ENCODE results near the gene CDK6. TPM values are rescaled to one million over a fixed set of nuclear protein-coding genes. Genes with fewer than 3 reads are reported as not detected.

CDK6 gene
- total and polyA plus RNA-seq, 10 of the 15 experiments (the other 5 are each of a cell fraction or from before 2014, with no cell fraction given): 8.0 to 118 (median 45.8) TPM

DNA sequence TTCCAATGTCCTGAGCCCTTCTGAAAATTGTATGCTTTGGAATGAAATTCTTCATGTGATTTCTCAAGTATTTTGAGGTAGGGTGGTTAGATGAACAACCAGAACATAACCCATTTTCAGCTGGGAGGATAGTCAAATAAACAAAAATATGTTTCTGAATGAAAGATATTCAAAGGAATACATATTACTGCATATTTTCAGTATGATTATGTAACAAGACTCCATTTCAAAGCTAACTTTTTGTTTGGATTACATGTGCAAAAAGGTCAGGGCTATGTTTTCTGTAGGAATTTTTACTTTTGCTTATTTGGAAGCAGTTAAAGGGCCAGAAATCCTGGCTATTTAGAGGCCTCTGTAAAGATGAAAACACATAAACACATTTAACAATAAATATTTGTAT lies 27.7 kb downstream of the CDK6 start (continued):
- TF ChIP-seq EZH2 (IDR thresholded peaks at IDR 0.05; ENCODE audit: borderline replicate concordance, control insufficient read depth, low read depth, low read length) (no peak), ASH2L (IDR thresholded peaks at IDR 0.05; ENCODE audit: borderline replicate concordance, low read depth) (no peak), SP1 (IDR thresholded peaks at IDR 0.05; ENCODE audit: low read depth, low read length) (no peak), RB1 (IDR thresholded peaks at IDR 0.05; ENCODE audit: borderline replicate concordance) (no peak), RELA (IDR thresholded peaks at IDR 0.05; ENCODE audit: borderline replicate concordance, partially characterized antibody) (no peak), NFYB (IDR thresholded peaks at IDR 0.05; ENCODE audit: insufficient read depth, low read depth, low read length) (no peak)
- TF ChIP-seq, protein P1, sequence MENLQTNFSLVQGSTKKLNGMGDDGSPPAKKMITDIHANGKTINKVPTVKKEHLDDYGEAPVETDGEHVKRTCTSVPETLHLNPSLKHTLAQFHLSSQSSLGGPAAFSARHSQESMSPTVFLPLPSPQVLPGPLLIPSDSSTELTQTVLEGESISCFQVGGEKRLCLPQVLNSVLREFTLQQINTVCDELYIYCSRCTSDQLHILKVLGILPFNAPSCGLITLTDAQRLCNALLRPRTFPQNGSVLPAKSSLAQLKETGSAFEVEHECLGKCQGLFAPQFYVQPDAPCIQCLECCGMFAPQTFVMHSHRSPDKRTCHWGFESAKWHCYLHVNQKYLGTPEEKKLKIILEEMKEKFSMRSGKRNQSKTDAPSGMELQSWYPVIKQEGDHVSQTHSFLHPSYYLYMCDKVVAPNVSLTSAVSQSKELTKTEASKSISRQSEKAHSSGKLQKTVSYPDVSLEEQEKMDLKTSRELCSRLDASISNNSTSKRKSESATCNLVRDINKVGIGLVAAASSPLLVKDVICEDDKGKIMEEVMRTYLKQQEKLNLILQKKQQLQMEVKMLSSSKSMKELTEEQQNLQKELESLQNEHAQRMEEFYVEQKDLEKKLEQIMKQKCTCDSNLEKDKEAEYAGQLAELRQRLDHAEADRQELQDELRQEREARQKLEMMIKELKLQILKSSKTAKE (IDR thresholded peaks at IDR 0.05; ENCODE audit: low read depth, poor library complexity, severe bottlenecking): no peak

DNA sequence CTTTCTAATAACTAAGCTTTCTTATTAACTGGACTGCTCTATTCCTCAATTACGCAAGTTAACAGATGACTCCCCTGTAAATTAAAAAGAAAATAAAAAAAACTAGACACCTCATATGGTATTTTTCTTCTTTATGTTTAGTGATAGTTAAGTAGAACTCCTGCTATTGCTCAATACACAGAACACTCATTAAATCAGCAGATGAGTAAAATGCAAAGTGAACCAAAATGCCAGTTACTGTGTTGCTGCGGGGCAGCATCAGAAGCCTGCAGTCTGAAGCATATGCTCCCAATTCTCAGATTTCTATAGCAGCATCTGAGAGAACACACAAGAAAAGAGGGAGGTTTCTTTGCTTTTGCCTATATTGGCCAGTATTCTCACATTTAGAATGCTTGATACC lies 28.4 kb downstream of the CDK6 start:
- H3K4me2 ChIP-seq (ENCODE audit: control insufficient read depth, insufficient read depth): no peak overlapping the region
- H3K9ac ChIP-seq (ENCODE audit: control insufficient read depth, insufficient read depth, low read length): no peak overlapping the region
- peaks cover 40% of the 10 kb centered on the region for H3K4me1 ChIP-seq (ENCODE audit: control insufficient read depth, insufficient read depth, low read length)
- H3K79me2 ChIP-seq (ENCODE audit: control insufficient read depth, insufficient read depth, low read length): peaks cover 82% of the 10 kb centered on the region
- ATAC-seq: no peak
- in situ Hi-C loops (cut with MboI) (no loop called here), intact Hi-C loops (cut with micrococcal nuclease; ENCODE audit: unreplicated experiment) (no loop called here)
- H4K20me1 ChIP-seq (ENCODE audit: control insufficient read depth, insufficient read depth): no peaks in the 10 kb centered on the region
- no peak for FAIRE-seq
- ChIA-PET POLR2A (interaction anchor here (1.1 kb wide), 1 partner anchor 8 kb away, joined by 5 read pairs; no protein-coding TSS in a partner anchor), SMC1A (ENCODE audit: uncharacterized antibody, unreplicated experiment) (interaction anchor here (0.7 to 7.2 kb wide), 4 partner anchors 9 to 75 kb away, joined by 3 to 83 read pairs (median 5); no protein-coding TSS in a partner anchor), RAD21 (ENCODE audit: unreplicated experiment) (interaction anchor here (1.4 to 12.0 kb wide), 3 partner anchors 9 to 175 kb away, joined by 4 to 124 read pairs (median 5); no protein-coding TSS in a partner anchor), CTCF (interaction anchor here (1.5 kb wide), 1 partner anchor 22 kb away, joined by 5 read pairs; no protein-coding TSS in a partner anchor)
- no peak overlapping the region for H3K27ac ChIP-seq (ENCODE audit: control insufficient read depth, insufficient read depth)
- H3K27me3 ChIP-seq (replicated peaks in 1 of 2; ENCODE audit: control insufficient read depth in 2 of 2, insufficient read depth in 2 of 2, low read length in 1 of 2): no peaks in the 10 kb centered on the region
- no TSS peak for BruUV-seq (replicated peaks)
- H3K9me3 ChIP-seq (replicated peaks; ENCODE audit: control insufficient read depth, insufficient read depth, low read length): no peaks in the 10 kb centered on the region; the same call in 1 of the 3 replicates
- WGBS (ENCODE audit: insufficient coverage, insufficient replicate concordance, low lambda C conversion rate, missing lambda C conversion rate): 75% methylated on average over 2 of the region's 2 CpGs
- H3K36me3 ChIP-seq (ENCODE audit: control insufficient read depth in 2 of 2, insufficient read depth in 2 of 2, low read length in 1 of 2): peaks cover 0 to 15% of the 10 kb centered on the region in 2 experiments; a peak in 3 of 4 replicates
- DNase-seq (ENCODE audit: low read depth, low spot score): no peak
- no peak overlapping the region for H2AFZ ChIP-seq (ENCODE audit: control insufficient read depth, low read depth, low read length)
- no peak overlapping the region for H3K4me3 ChIP-seq
- TF ChIP-seq BRCA1 (IDR thresholded peaks at IDR 0.05; ENCODE audit: low read depth, low read length) (no peak), TBL1XR1 (IDR thresholded peaks at IDR 0.05; ENCODE audit: low read depth, low read length) (no peak), RELA (IDR thresholded peaks at IDR 0.05; ENCODE audit: borderline replicate concordance, partially characterized antibody) (no peak), NFXL1 (IDR thresholded peaks at IDR 0.05; ENCODE audit: borderline replicate concordance) (no peak)
- TF ChIP-seq, protein P2, sequence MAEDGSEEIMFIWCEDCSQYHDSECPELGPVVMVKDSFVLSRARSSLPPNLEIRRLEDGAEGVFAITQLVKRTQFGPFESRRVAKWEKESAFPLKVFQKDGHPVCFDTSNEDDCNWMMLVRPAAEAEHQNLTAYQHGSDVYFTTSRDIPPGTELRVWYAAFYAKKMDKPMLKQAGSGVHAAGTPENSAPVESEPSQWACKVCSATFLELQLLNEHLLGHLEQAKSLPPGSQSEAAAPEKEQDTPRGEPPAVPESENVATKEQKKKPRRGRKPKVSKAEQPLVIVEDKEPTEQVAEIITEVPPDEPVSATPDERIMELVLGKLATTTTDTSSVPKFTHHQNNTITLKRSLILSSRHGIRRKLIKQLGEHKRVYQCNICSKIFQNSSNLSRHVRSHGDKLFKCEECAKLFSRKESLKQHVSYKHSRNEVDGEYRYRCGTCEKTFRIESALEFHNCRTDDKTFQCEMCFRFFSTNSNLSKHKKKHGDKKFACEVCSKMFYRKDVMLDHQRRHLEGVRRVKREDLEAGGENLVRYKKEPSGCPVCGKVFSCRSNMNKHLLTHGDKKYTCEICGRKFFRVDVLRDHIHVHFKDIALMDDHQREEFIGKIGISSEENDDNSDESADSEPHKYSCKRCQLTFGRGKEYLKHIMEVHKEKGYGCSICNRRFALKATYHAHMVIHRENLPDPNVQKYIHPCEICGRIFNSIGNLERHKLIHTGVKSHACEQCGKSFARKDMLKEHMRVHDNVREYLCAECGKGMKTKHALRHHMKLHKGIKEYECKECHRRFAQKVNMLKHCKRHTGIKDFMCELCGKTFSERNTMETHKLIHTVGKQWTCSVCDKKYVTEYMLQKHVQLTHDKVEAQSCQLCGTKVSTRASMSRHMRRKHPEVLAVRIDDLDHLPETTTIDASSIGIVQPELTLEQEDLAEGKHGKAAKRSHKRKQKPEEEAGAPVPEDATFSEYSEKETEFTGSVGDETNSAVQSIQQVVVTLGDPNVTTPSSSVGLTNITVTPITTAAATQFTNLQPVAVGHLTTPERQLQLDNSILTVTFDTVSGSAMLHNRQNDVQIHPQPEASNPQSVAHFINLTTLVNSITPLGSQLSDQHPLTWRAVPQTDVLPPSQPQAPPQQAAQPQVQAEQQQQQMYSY (CRISPR knock-in tag; IDR thresholded peaks at IDR 0.05): no peak
- TF ChIP-seq, protein P3, sequence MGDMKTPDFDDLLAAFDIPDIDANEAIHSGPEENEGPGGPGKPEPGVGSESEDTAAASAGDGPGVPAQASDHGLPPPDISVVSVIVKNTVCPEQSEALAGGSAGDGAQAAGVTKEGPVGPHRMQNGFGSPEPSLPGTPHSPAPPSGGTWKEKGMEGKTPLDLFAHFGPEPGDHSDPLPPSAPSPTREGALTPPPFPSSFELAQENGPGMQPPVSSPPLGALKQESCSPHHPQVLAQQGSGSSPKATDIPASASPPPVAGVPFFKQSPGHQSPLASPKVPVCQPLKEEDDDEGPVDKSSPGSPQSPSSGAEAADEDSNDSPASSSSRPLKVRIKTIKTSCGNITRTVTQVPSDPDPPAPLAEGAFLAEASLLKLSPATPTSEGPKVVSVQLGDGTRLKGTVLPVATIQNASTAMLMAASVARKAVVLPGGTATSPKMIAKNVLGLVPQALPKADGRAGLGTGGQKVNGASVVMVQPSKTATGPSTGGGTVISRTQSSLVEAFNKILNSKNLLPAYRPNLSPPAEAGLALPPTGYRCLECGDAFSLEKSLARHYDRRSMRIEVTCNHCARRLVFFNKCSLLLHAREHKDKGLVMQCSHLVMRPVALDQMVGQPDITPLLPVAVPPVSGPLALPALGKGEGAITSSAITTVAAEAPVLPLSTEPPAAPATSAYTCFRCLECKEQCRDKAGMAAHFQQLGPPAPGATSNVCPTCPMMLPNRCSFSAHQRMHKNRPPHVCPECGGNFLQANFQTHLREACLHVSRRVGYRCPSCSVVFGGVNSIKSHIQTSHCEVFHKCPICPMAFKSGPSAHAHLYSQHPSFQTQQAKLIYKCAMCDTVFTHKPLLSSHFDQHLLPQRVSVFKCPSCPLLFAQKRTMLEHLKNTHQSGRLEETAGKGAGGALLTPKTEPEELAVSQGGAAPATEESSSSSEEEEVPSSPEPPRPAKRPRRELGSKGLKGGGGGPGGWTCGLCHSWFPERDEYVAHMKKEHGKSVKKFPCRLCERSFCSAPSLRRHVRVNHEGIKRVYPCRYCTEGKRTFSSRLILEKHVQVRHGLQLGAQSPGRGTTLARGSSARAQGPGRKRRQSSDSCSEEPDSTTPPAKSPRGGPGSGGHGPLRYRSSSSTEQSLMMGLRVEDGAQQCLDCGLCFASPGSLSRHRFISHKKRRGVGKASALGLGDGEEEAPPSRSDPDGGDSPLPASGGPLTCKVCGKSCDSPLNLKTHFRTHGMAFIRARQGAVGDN (IDR thresholded peaks at IDR 0.05): no peak

All from GM12878 (cell line).